NCI-H146 treated with DMSO at 0.1 percent for 48 hours (cell line): ENCODE results near the gene RHOBTB1.
"Not testable (repeated sequence)": the region's sequence is repeated elsewhere in the genome, so short reads cannot be mapped to it uniquely, and the experiment has no call there.

Source experiments
- DNase-seq: peaks from one replicate; lab custom pipeline; 2025; ENCODE audit not compliant: unreplicated experiment; lab: John Stamatoyannopoulos, UW

Gene RHOBTB1

GRCh38 chr10:60869652-60870415, 74.2 kb downstream of the RHOBTB1 start:
- DNase-seq, result no peak

GRCh38 chr10:60868946-60869345, 75.0 kb downstream of the RHOBTB1 start:
- DNase-seq, result no peak

GRCh38 chr10:60865198-60865783, 78.7 kb downstream of the RHOBTB1 start:
- no peak for DNase-seq

GRCh38 chr10:60863796-60864195, 80.2 kb downstream of the RHOBTB1 start:
- DNase-seq, result no peak

GRCh38 chr10:60862517-60862916, 81.5 kb downstream of the RHOBTB1 start:
- no peak for DNase-seq

- DNase-seq, result no peak
Measured at GRCh38 chr10:60856405-60856804, 87.6 kb downstream of the RHOBTB1 start.

- DNase-seq, result no peak
Measured at GRCh38 chr10:60853637-60854036, 90.3 kb downstream of the RHOBTB1 start.

- no peak for DNase-seq
Measured at GRCh38 chr10:60853107-60853506, 90.9 kb downstream of the RHOBTB1 start.

GRCh38 chr10:60849740-60850139, 94.2 kb downstream of the RHOBTB1 start:
- DNase-seq, result no peak

GRCh38 chr10:60849217-60849616, 94.8 kb downstream of the RHOBTB1 start:
- no peak for DNase-seq

- DNase-seq, result no peak
Measured at GRCh38 chr10:60848680-60849079, 95.3 kb downstream of the RHOBTB1 start.

GRCh38 chr10:60848126-60848525, 95.9 kb downstream of the RHOBTB1 start:
- no peak for DNase-seq

- no peak for DNase-seq
Measured at GRCh38 chr10:60846173-60846572, 97.8 kb downstream of the RHOBTB1 start.

- no peak for DNase-seq
Measured at GRCh38 chr10:60845038-60845437, 98.9 kb downstream of the RHOBTB1 start.

GRCh38 chr10:60842694-60843093, 101.3 kb downstream of the RHOBTB1 start:
- no peak for DNase-seq

GRCh38 chr10:60841227-60841626, 102.8 kb downstream of the RHOBTB1 start:
- DNase-seq, result not testable (repeated sequence)

- DNase-seq, result no peak
Measured at GRCh38 chr10:60835049-60835448, 108.9 kb downstream of the RHOBTB1 start.

- DNase-seq, result no peak
Measured at GRCh38 chr10:60834401-60834800, 109.6 kb downstream of the RHOBTB1 start.

- DNase-seq, result not testable (repeated sequence)
Measured at GRCh38 chr10:60832136-60832535, 111.8 kb downstream of the RHOBTB1 start.

GRCh38 chr10:60828489-60828852, 115.5 kb downstream of the RHOBTB1 start:
- DNase-seq, result no peak

GRCh38 chr10:60827791-60828488, 116.0 kb downstream of the RHOBTB1 start:
- DNase-seq, result no peak

- DNase-seq, result no peak
Measured at GRCh38 chr10:60825520-60825919, 118.5 kb downstream of the RHOBTB1 start.
